GM21529 (cell line): ENCODE data around the gene MRPL3.
"Not testable (repeated sequence)": the region's sequence is repeated elsewhere in the genome, so short reads cannot be mapped to it uniquely, and the experiment has no call there.

Experiments
- ATAC-seq: cut with Tn5 transposase; IDR thresholded peaks from one replicate; pipeline ENCODE4 v1.9.1; 2021; ENCODE audit not compliant: unreplicated experiment

Gene MRPL3

DNA sequence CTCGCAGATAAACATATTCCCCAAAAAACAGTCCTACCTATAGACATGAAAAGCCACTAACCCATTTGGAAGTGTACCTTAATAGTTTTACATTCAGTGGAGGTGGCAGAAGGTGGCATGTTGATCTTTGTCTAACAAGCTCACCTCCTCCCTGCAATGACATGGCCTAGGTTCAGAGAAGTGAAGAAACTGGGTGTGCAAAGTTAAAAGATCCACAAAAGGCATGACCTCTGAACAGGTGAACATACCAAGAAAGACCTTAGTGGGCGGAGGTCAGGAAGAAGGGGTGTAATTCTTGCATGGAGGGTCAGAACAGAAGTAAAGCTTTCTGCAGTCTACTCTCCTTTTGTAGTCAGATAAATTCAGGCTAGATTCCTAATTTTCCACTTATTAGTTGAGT lies 822 bp downstream of the MRPL3 start:
- ATAC-seq, result no peak

DNA sequence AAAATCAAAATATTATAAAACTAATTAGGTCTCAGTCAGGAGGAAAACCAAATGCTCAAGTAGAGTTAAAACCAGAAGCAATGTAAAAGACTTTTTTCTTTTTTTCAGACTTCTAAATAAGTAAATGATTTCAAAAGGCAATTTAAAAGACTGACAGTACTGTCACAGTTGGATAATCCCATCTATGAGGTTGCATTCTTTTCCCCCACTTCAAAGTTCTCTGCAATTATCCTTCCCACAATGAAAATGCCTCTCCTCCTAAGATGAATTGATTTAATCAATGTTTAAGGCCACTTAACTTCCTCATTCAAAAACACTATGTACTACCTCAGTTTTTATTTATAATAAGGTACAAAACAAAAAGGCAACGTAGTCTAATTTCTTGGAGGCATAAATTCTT lies 8.1 kb downstream of the MRPL3 start:
- no peak for ATAC-seq

DNA sequence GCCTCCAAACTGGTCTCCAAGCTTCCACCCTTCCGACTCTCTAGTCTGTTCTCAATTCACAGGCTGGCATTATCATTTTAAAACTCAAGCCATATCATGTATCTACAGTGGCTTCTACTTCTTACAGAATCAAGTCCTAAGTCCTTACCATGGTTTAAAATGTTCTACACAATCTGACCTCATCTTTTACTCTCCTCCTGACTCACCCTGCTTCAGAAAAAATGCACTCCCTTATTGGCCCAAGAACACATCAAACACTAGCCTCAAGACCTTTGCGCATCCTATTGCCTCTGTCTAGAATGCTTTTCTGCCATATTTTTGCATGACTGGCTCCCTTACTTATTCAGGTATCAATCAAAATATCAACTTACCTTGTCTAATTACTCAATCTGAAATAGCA lies 11.0 kb downstream of the MRPL3 start:
- ATAC-seq, result no peak

DNA sequence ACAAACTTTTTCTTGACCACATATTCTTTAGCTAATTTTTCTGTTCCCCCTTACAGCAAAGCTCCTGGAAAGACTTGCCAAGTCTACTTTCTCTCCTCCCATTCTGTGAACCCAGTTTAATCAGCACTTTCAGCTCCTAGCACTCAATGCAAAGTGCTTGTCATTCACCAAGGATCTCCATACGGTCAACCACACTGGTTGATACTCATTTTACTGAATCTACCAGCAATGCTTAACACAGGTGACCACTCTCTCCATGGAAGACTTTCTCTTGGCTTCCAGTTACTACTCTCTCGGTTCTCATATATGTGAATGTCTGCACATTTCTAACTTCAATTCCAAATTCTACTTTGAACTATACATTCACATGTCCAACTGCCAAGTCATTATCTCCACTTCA lies 11.7 kb downstream of the MRPL3 start:
- no peak for ATAC-seq

DNA sequence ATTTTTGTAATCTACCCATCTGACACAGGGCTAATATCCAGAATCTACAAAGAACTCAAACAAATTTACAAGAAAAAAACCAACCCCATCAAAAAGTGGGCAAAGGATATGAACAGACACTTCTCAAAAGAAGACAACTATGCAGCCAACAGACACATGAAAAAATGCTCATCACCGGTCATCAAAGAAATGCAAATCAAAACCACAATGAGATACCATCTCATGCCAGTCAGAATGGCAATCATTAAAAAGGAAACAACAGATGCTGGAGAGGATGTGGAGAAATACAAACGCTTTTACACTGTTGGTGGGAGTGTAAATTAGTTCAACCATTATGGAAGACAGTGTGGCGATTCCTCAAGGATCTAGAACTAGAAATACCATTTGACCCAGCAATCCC lies 16.2 kb downstream of the MRPL3 start:
- not testable (repeated sequence) for ATAC-seq

DNA sequence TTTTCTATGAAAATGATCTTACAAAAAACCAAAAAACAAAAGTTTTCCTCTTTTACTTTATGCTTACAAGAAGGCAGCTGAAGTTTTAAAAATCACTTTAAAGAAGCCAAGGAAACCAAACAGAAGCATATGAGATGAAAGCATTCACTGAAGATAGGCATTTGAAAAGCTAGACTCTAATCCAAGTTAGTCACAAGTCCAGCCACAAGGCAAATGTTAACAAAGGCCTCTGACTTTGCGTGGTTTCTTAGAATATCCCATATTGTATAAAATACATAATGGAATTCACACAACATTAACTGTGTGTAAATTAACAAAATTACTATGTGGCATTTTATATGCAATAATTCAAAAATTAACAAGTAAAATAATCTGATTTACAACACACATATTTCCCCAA lies 17.7 kb downstream of the MRPL3 start:
- no peak for ATAC-seq

DNA sequence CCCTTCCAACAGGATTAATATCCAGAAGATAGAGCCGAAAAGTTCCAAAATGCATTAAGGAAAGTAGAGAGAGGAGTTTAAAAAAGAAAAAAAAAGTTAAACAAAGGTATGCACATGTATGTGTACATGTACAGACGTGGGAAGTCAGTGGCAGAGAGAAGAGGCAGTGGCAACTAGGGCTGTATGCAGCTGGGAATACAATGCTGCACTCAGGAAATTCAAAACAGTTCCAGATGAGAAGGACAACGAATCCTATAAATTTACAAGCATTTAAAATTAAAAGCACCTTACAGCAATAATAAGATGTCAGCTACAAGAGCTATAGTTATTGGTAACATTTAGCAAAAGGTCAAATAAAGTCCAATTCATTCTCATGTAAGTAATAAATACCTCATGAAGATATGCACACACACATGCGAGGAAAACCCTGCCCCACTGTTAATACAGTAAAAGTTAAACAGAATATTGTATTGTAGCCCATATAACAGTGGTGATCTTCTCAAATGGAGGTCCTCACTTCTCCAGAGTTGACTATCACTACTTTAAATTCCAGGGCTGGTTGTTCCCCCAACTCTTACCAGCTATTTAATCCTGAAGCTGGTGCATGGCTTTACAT lies 18.2 kb downstream of the MRPL3 start:
- no peak for ATAC-seq

DNA sequence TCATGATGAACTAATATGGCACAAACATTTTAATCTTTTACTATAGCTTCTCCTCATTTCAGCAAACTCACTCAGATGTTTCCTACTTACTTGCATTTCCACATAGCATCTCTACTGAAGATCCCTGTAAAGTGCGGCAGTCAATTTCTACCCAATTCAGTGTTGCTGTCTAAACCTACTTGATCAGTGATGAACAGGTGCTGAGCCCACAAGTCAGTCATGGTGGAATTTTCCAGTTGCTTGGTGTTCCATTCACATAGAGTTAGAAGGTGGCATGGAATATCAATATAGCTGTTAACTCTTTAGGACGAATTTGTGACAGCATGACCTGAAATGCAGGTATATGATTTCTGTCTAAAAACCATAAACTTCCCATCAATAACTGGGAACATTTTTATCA lies 22.7 kb downstream of the MRPL3 start:
- ATAC-seq, result no peak

DNA sequence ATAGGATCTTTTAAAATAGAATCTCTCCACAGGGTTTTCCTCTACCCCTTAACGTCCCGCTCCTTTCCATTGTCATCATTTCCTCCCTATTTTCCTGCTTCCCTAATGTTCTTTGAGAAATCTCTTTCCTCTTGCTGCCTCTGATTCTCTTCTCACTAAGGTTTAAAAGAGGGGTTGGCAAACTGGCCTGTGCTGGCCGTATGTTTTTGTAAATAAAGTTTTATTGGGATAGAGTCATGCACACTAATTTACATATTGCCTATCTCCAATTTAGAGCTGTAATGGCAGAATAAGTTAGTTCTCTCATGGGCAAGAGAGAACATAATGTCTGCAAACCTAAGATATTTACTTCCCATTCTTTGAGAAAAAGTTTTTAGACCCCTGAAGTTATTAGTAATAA lies 25.0 kb downstream of the MRPL3 start:
- ATAC-seq, result no peak

DNA sequence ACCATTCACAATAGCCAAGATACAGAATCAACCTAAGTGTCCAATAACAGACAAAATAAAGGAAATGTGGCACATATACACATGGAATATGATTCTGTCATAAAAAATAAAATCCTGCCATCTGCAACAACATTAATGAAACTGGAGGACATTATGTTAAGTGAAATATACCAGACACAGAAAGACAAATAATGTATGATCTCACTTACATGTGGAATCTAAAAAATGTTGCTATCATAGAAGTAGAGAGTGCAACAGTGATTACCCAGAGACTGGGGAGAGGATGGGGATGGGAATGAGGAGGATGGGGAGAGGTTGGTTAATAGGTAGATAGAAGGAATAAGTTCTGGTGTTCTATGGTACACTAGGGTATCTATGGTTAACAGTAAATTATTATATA lies 28.7 kb downstream of the MRPL3 start:
- ATAC-seq, result no peak

DNA sequence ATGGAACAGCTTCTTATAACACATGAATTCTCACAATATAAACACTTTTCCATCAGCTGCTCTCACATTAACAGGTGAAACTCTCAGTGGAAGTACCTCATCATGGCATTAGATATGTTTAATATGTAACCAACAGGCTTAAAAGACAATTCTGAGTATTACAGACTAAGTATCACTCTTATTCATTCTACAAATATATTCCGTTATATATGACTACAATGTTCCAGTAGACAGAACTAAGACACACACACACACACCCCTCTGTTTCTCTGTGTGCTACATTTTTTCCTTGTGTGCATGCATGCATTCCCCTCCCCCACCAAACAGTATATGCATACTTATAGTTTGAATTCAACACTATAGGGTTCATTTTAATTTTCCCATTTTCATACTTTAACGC lies 32.4 kb downstream of the MRPL3 start:
- ATAC-seq, result no peak

DNA sequence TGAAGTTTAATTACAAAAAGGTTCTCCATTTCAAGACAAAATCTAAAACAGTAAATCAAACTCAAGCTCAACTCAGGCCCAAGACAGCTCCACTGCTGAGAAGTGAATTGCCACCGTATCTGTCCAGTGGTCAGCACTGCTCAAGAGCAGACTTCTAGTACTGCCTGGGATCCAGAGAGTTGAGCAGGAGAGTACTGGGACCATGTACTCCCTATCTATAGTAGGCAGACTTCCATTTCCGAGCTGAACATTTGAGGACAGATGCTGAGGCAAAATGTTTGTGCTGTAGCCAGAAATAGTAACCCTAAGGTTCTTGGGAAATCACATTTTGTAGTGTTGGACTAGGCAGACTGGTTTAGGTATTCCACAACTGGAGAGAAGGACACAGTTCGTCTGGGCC lies 44.1 kb downstream of the MRPL3 start:
- no peak for ATAC-seq

DNA sequence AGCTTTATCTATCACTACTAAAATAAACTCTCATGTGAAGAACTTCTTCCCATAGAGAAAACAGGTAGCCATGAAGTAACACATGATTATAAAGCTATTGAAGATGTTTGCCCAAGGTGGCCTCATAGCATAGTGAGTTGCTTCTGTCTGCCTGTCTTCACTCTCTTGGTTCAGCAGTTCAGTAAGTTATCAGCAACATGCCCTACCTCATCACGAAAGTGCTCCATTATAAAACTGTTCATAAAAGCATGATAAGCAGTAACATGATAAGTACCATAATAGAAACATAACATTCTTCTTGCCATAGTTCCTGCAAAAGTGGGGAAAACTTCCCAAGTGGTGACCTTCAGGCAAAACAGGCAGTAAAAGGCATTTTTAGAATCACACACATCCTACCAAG lies 45.6 kb downstream of the MRPL3 start:
- no peak for ATAC-seq

DNA sequence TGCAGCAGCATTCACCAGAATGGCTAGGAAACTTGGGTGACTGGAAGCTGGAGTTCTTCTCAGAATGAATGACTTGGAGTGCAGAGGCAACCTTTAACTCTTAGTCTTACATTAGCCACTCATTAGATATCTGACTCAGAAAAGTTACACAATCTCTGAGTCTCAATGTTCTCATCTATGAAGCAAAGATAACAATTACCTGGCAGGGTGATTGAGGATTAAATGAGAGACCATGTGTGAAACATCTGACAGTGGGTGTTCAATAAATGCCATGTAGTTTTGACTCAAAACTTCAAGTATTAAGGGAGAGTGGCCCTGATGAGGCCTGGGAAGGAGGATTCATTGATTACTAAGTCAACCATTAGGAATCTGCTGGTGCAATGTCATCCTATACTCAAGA lies 48.3 kb downstream of the MRPL3 start:
- ATAC-seq, result no peak

DNA sequence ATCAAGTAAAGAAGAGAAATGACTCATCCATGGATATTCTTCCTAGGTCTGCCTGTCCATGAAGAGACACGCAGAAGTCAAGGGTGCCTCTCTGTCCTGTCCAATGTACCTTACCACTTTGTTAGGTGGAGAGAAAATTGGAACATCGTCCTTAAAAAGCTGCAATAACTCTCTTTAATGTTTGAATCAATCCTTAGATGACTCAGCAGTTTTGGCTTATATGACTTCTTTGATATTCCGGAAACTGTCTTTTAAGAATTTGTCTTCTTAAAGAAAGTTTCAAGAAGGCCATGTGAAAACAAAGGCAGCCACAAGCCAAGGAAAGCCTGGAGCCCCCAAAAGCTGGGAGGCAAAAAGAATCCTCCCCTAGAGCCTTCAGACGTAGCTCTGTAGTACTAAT lies 49.2 kb downstream of the MRPL3 start:
- ATAC-seq, result no peak

DNA sequence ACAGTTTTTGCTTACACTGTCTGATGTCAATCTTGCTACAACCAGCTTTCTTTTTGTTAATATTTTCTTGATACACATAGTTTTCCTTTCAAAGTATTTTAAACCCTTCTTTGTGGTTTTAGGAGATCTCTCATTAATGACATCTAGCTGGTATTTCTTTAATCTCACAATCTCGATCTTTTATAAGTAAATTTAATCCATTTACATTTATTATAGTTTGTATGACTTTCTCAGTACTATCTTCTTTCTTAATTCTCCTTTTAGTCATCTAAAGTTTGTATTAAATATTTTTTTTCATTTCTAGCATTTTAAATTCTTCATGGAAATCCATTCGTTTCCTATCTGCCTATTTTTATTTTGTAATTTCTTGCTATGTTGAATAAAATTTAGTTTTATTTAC lies 55.4 kb downstream of the MRPL3 start:
- ATAC-seq, result no peak

DNA sequence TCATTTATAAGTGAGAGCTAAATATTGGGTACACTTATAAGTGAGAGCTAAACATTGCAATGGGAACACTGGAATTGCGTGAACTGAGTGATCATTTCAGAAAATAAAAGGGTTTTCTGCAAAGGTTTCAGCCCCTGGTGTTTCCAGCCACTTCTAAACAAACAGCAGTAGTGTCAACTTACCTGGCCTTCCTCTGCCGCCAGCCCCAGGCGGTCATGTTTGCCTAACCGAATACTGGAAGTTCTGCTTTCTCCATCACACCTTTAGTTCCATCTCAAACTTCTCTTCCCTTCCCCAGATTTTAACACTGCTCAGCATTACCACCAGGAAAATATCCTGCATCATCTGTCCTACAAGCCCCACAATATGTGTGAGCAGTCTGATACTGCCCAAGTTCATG lies 58.6 kb downstream of the MRPL3 start:
- no peak for ATAC-seq

DNA sequence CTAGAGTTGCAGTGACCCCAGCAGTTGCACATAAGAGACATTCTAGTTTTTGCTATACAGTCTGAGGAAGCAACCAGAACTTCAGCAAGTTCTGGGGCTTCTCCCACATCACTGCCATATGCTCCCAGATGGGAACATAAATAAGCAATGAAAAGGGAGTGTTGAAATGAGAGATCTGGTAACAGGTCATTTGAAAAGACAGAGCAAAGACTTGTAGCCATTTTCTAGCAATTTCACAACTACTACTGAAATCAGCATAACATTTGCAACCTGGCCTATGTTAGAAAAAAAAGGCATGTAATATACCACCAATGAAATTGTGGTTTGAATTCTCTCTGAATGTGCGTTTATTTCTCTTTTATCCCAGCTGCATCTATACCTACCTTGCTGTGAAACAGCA lies 63.7 kb downstream of the MRPL3 start:
- no peak for ATAC-seq

DNA sequence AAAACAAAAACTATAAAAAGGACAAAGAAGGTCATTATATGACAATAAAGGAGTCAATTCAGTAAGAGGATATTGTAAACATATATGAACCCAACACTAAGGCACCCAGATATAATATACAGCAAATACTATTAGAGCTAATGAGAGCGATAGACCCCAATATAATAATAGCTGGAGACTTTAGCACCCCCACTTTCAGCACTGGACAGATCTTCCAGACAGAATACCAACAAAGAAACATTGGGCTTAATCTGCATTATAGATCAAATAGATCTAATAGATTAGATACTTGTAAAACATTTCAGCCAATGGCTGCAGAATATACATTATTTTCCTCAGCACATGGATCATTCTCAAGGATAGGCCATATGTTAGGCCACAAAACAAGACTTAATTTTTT lies 67.8 kb downstream of the MRPL3 start:
- ATAC-seq, result no peak

DNA sequence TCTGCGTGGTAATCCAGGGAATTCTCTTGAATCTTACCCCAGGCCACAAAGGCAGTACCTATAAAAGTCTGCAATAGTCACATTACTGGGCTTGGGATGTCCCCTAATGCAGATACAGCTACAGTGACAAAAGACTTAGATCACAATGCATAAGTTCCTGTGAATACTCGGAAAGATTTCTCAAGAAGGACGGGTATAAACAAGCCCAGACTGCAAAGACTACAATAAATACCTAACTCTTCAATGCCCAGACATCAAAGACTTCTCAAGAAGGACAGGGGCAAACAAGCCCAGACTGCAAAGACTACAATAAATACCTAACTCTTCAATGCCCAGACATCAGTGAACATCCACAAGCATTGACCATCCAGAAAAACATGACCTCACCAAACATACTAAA lies 70.3 kb downstream of the MRPL3 start:
- ATAC-seq, result no peak

DNA sequence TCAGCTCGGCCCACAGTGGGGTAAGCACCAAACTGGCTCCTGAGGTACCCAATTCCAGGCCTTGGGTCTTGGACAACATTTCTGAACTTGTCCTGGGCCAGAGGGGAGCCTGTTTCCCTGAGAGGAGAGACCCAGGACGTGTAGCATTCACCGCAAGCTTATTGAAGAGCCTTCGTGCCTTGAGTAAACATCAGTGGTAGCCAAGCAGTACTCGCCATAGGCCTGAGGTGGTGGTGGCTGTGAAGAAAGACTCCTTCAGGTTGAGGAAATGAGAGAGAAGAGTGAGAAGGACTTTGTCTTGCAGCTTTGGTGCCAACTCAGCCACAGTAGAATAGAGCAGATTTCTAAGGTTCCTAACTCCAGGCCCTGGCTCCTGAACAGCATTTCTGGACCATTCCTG lies 71.0 kb downstream of the MRPL3 start:
- no peak for ATAC-seq

DNA sequence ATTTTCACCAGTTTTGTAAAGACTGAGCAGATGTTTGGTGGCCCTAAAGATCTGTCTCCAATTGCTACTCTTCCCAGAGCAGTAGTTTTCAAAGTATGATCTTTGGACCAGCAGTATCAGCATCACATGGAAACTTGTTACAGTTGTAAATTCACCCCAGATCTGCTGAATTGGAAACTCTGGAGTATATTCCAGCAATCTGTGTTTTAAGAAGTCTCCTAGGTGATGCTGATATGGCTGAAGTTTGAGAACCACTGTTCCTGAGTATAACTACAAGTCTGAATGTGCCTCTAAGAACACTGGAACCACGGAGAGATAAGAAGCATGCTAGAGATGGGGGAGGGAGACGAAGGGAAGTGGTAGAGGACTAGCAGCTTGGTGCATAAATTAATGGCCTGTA lies 75.5 kb downstream of the MRPL3 start:
- no peak for ATAC-seq

DNA sequence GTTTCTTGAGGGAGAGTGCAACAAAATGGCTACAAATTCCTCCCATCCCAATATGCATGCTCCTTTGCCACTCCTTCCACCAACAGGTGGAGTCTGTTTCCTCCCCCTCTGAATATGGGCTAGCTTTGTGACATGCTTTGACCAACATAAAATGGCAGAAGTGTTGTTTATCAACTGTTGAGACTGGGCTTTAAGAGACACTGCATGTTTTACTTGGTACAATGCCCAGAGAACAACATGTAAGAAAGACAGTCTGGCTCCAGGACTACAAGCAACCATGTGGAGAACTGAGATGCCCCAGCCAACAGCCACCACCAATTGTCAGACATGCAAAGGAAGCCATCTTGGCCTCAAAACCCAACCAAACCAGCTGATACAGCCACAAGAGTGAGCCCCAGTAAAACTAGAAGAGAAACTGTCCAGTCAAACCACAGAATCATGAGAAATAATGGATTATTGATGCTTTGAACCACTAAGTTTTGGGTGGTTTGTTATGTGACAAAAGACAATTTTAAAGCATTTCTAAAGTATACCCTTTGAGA lies 80.7 kb downstream of the MRPL3 start:
- no peak for ATAC-seq

DNA sequence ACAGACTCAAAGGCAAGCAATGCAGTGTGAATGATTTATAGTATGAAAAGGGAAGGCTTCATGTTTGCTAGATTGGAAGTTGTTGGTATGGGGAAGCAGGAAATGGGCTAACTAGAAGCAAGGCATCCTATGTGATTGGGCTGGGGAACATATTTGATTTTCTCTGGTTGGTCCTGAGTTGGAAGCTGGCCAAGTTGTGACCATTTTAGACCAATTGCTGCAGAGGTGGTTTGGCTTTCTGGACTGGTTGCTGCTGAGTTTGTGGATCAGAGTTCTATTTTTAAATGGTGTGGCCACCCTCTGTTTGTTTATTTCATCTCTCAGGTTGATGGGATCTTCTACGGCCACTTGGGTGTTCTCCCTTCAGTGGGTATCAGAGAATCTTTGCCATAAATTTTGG lies 81.5 kb downstream of the MRPL3 start:
- no peak for ATAC-seq
